SK-N-SH treated with all-trans-retinoic acid at 6 μM for 48 hours (cell line): Measurements from ENCODE around the gene CETN2.

Source experiments
- ATAC-seq: fragments of 200-7000 bp; cut with Tn5 transposase; 3 replicates; pipeline ENCODE4 v1.9.1; 2020; ENCODE audit warnings: mild to moderate bottlenecking, moderate library complexity
- ARNTL ChIP-seq: fragments of 450-650 bp; formaldehyde crosslinking; IDR thresholded peaks from 2 replicates; pipeline ENCODE4 v1.5.0; 2020; ENCODE audit warnings: low read depth, mild to moderate bottlenecking, moderate library complexity, borderline replicate concordance
- BACH2 ChIP-seq: fragments of 250-450 bp; sonication (Bioruptor Pico); IDR thresholded peaks from 2 replicates; pipeline ENCODE4 v1.9.0; 2021; ENCODE audit warnings: mild to moderate bottlenecking, borderline replicate concordance
- CSDC2 ChIP-seq: fragments of 250-450 bp; sonication (Bioruptor Pico); IDR thresholded peaks from 2 replicates; pipeline ENCODE4 v1.5.0; 2020; ENCODE audit warnings: mild to moderate bottlenecking, moderate library complexity
- ESRRG ChIP-seq: fragments of 250-450 bp; sonication (Bioruptor Pico); IDR thresholded peaks from 2 replicates; pipeline ENCODE4 v1.6.1; 2021; ENCODE audit warnings: mild to moderate bottlenecking
- GLIS3 ChIP-seq: fragments of 250-450 bp; sonication (Bioruptor Pico); IDR thresholded peaks from 2 replicates; pipeline ENCODE4 v1.5.0; 2020; ENCODE audit warnings: mild to moderate bottlenecking, moderate library complexity
- OSR1 ChIP-seq: fragments of 250-450 bp; sonication (Bioruptor Pico); IDR thresholded peaks from 2 replicates; pipeline ENCODE4 v1.8.0; 2022; ENCODE audit warnings: moderate library complexity, mild to moderate bottlenecking, inconsistent platforms
- PPARA ChIP-seq: fragments of 250-450 bp; sonication (Bioruptor Pico); IDR thresholded peaks from 2 replicates; pipeline ENCODE4 v1.5.0; 2020; ENCODE audit warnings: mild to moderate bottlenecking, borderline replicate concordance
- RARB ChIP-seq: fragments of 250-450 bp; sonication (Bioruptor Pico); IDR thresholded peaks from 2 replicates; pipeline ENCODE4 v1.8.0; 2021; ENCODE audit warnings: mild to moderate bottlenecking, moderate library complexity
- SNAI2 ChIP-seq: fragments of 250-450 bp; sonication (Bioruptor Pico); IDR thresholded peaks from 2 replicates; pipeline ENCODE4 v1.5.0; 2020; ENCODE audit warnings: mild to moderate bottlenecking, moderate library complexity
- TCF4 ChIP-seq: fragments of 250-450 bp; sonication (Bioruptor Pico); IDR thresholded peaks from 2 replicates; pipeline ENCODE4 v1.8.0; 2021; ENCODE audit warnings: mild to moderate bottlenecking, moderate library complexity, borderline replicate concordance
- TOX ChIP-seq: fragments of 250-450 bp; sonication (Bioruptor Pico); IDR thresholded peaks from 2 replicates; pipeline ENCODE4 v1.8.0; 2021; ENCODE audit warnings: mild to moderate bottlenecking, moderate library complexity, borderline replicate concordance
- ZC3H10 ChIP-seq: fragments of 250-450 bp; sonication (Bioruptor Pico); IDR thresholded peaks from 2 replicates; pipeline ENCODE4 v1.5.1; 2021; ENCODE audit warnings: mild to moderate bottlenecking, moderate library complexity
- ZFP3 ChIP-seq: fragments of 250-450 bp; sonication (Bioruptor Pico); IDR thresholded peaks from 2 replicates; pipeline ENCODE4 v1.5.0; 2020; ENCODE audit warnings: mild to moderate bottlenecking, moderate library complexity
- ZFP30 ChIP-seq: fragments of 450-650 bp; formaldehyde crosslinking; IDR thresholded peaks from 2 replicates; pipeline ENCODE4 v1.5.0; 2022; ENCODE audit warnings: mild to moderate bottlenecking, moderate library complexity
- ZNF565 ChIP-seq: fragments of 450-650 bp; formaldehyde crosslinking; conservative IDR thresholded peaks from 2 replicates; pipeline ENCODE4 v1.5.0; 2020; ENCODE audit warnings: low read depth, mild to moderate bottlenecking, moderate library complexity
- ZNF70 ChIP-seq: fragments of 450-650 bp; formaldehyde crosslinking; IDR thresholded peaks from 2 replicates; pipeline ENCODE4 v1.5.0; 2020; ENCODE audit warnings: mild to moderate bottlenecking, moderate library complexity
- ZNF8 ChIP-seq: fragments of 450-650 bp; formaldehyde crosslinking; IDR thresholded peaks from 2 replicates; pipeline ENCODE4 v1.5.0; 2020; ENCODE audit warnings: mild to moderate bottlenecking, moderate library complexity
- TF ChIP-seq, protein P1 (sequence below): fragments of 250-450 bp; sonication (Bioruptor Pico); IDR thresholded peaks from 2 replicates; pipeline ENCODE4 v1.5.1; 2020; ENCODE audit warnings: low read depth, mild to moderate bottlenecking, moderate library complexity
- TF ChIP-seq, protein P2 (sequence below): fragments of 250-450 bp; sonication (Bioruptor Pico); IDR thresholded peaks from 2 replicates; pipeline ENCODE4 v1.8.0; 2021; ENCODE audit warnings: low read depth, mild to moderate bottlenecking, moderate library complexity, borderline replicate concordance
- TF ChIP-seq, protein P3 (sequence below): fragments of 250-450 bp; sonication (Bioruptor Pico); IDR thresholded peaks from 2 replicates; pipeline ENCODE4 v1.5.1; 2021; ENCODE audit warnings: mild to moderate bottlenecking, moderate library complexity
- TF ChIP-seq, protein P4 (sequence below): fragments of 250-450 bp; sonication (Bioruptor Pico); IDR thresholded peaks from 2 replicates; pipeline ENCODE4 v1.5.0; 2020; ENCODE audit warnings: mild to moderate bottlenecking, moderate library complexity

CETN2 gene

DNA sequence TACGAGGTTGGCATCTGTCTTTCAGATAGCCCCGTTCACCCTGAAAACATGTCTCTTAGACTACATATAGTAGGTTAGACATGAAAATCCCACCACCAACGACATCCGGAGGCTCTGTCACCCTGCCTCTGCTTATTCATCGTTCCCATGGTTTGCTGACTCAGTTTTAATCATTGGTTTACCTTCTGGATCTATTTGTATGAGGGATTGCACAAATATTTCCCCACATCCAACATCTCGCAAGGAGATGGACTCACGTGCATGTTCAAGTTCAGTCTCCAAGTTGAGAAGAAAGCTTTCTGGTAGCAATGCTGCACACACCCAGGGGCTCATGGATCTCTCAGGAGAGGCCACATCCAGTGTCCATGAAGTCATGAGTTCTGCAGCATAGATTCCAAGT lies 10.8 kb downstream of the CETN2 start:
- no peak for ATAC-seq
- no peak for TF ChIP-seq CSDC2 (CRISPR knock-in tag)
- no peak for TF ChIP-seq OSR1 (CRISPR knock-in tag)
- TF ChIP-seq, protein P1, sequence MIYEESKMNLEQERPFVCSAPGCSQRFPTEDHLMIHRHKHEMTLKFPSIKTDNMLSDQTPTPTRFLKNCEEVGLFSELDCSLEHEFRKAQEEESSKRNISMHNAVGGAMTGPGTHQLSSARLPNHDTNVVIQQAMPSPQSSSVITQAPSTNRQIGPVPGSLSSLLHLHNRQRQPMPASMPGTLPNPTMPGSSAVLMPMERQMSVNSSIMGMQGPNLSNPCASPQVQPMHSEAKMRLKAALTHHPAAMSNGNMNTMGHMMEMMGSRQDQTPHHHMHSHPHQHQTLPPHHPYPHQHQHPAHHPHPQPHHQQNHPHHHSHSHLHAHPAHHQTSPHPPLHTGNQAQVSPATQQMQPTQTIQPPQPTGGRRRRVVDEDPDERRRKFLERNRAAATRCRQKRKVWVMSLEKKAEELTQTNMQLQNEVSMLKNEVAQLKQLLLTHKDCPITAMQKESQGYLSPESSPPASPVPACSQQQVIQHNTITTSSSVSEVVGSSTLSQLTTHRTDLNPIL (CRISPR knock-in tag): no peak
- no peak for TF ChIP-seq ESRRG

DNA sequence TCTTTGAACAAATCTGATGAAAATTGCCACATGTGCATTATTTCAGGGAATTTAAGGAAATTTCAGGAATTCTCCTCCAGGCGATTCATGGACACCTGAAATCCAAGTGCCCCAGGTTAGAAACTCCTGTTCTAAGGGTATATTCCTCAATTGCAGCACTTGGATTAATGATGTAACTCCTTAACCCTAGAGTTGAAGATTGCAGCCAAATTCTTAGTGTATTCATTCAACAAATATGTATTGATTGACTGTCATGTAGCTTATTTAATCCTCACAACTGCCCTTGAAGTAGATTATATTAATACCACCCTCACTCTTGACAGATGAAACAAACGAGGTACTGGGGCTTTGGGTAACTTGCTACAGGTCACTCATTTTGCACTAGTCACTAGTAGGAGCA lies 11.3 kb downstream of the CETN2 start:
- TF ChIP-seq GLIS3 (no peak), ARNTL (CRISPR knock-in tag) (no peak), CSDC2 (CRISPR knock-in tag) (no peak), PPARA (CRISPR knock-in tag) (no peak), TCF4 (CRISPR knock-in tag) (no peak), ZC3H10 (CRISPR knock-in tag) (no peak), ZNF70 (no peak)
- TF ChIP-seq, protein P2, sequence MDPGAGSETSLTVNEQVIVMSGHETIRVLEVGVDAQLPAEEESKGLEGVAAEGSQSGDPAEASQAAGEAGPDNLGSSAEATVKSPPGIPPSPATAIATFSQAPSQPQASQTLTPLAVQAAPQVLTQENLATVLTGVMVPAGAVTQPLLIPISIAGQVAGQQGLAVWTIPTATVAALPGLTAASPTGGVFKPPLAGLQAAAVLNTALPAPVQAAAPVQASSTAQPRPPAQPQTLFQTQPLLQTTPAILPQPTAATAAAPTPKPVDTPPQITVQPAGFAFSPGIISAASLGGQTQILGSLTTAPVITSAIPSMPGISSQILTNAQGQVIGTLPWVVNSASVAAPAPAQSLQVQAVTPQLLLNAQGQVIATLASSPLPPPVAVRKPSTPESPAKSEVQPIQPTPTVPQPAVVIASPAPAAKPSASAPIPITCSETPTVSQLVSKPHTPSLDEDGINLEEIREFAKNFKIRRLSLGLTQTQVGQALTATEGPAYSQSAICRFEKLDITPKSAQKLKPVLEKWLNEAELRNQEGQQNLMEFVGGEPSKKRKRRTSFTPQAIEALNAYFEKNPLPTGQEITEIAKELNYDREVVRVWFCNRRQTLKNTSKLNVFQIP (CRISPR knock-in tag): no peak
- ATAC-seq: no peak

DNA sequence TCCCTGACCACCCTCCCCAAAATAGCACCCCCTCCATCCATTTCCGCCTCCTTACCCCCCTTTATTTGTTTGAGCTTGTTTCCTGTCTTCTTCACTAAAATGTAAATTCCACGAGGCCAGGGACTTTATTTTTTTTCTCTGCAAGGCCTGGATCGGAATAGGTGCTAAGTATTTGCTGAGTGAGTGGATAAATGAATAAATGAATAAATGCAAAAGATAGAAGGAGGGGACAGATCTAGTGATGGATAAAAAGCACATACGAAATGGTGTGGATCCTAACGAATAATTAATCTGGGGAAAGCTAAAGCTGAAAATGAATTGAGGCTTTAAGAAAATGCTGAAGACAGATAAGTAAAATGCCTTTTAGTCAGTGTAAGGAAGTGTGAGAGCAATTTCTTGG lies 12.2 kb downstream of the CETN2 start:
- no peak for TF ChIP-seq RARB (CRISPR knock-in tag)
- no peak for TF ChIP-seq ZNF70
- TF ChIP-seq ZFP30 (CRISPR knock-in tag): no peak
- no peak for TF ChIP-seq TOX
- no peak for TF ChIP-seq ZC3H10 (CRISPR knock-in tag)
- TF ChIP-seq OSR1 (CRISPR knock-in tag): no peak
- TF ChIP-seq, protein P2 (CRISPR knock-in tag): no peak
- TF ChIP-seq, protein P3, sequence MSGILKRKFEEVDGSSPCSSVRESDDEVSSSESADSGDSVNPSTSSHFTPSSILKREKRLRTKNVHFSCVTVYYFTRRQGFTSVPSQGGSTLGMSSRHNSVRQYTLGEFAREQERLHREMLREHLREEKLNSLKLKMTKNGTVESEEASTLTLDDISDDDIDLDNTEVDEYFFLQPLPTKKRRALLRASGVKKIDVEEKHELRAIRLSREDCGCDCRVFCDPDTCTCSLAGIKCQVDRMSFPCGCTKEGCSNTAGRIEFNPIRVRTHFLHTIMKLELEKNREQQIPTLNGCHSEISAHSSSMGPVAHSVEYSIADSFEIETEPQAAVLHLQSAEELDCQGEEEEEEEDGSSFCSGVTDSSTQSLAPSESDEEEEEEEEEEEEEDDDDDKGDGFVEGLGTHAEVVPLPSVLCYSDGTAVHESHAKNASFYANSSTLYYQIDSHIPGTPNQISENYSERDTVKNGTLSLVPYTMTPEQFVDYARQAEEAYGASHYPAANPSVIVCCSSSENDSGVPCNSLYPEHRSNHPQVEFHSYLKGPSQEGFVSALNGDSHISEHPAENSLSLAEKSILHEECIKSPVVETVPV (CRISPR knock-in tag): no peak
- TF ChIP-seq BACH2 (CRISPR knock-in tag): no peak
- no peak for TF ChIP-seq ARNTL (CRISPR knock-in tag)
- no peak for TF ChIP-seq ZNF565
- no peak for TF ChIP-seq ESRRG
- no peak for TF ChIP-seq SNAI2 (CRISPR knock-in tag)
- no peak for TF ChIP-seq CSDC2 (CRISPR knock-in tag)
- no peak for TF ChIP-seq ZFP3
- no peak for TF ChIP-seq GLIS3

DNA sequence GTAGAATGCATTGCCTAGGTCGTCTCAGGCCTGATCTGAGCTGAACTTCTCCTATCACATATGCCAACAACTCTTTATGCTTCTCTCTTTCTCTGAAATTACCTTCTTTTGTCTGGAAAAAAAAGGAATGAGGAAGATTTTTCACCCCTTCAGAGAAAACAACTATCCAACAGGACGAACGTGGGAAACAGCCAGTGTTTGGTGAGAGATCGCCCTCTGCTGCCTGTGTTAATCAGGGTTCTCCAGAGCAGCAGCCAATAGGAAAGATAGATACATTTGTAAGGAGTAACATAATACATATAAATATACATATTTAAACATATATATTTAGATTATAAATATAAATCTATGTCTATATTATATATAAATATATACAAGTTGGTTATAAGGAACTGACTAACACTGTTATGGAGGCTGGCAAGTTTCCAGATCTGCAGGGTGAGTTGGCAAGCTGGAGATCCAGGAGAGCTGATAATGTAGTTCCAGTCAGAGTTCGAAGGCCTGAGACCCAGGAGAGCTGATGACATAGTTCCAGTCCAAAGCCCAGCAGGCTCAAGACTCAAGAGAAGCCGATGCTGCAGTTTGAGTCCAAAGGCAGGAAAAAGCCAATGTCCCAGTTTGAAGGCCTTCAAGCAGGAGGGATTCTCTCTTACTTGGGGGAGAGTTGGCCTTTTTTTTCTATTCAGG lies 13.3 kb downstream of the CETN2 start:
- TF ChIP-seq ARNTL (CRISPR knock-in tag): no peak
- TF ChIP-seq SNAI2 (CRISPR knock-in tag): no peak
- TF ChIP-seq BACH2 (CRISPR knock-in tag): no peak
- TF ChIP-seq ESRRG: no peak
- TF ChIP-seq, protein P2 (CRISPR knock-in tag): no peak
- TF ChIP-seq, protein P4, sequence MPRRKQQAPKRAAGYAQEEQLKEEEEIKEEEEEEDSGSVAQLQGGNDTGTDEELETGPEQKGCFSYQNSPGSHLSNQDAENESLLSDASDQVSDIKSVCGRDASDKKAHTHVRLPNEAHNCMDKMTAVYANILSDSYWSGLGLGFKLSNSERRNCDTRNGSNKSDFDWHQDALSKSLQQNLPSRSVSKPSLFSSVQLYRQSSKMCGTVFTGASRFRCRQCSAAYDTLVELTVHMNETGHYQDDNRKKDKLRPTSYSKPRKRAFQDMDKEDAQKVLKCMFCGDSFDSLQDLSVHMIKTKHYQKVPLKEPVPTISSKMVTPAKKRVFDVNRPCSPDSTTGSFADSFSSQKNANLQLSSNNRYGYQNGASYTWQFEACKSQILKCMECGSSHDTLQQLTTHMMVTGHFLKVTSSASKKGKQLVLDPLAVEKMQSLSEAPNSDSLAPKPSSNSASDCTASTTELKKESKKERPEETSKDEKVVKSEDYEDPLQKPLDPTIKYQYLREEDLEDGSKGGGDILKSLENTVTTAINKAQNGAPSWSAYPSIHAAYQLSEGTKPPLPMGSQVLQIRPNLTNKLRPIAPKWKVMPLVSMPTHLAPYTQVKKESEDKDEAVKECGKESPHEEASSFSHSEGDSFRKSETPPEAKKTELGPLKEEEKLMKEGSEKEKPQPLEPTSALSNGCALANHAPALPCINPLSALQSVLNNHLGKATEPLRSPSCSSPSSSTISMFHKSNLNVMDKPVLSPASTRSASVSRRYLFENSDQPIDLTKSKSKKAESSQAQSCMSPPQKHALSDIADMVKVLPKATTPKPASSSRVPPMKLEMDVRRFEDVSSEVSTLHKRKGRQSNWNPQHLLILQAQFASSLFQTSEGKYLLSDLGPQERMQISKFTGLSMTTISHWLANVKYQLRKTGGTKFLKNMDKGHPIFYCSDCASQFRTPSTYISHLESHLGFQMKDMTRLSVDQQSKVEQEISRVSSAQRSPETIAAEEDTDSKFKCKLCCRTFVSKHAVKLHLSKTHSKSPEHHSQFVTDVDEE: no peak
- TF ChIP-seq RARB (CRISPR knock-in tag): no peak
- TF ChIP-seq OSR1 (CRISPR knock-in tag): no peak
- no peak for TF ChIP-seq ZNF8 (CRISPR knock-in tag)
- TF ChIP-seq ZFP3: no peak
- peak; percentile 90 for ATAC-seq

More for the DNA sequence above, 12.2 kb downstream of the CETN2 start:
- ATAC-seq: no peak
